Pancreas (tissue), 10 donors: ENCODE results near the gene TBX4. TPM values are rescaled to one million over a fixed set of nuclear protein-coding genes. Genes with fewer than 3 reads are reported as not detected.

Source experiments
- ATAC-seq, 4 donors: fragments of 200-7000 bp; cut with Tn5 transposase; one replicate each; pipeline versions ENCODE4 v1.8.0 to v1.9.1; 2020; ENCODE audit warnings: mild to moderate bottlenecking in 4 of 4, moderate library complexity in 4 of 4
- DNase-seq, 6 donors: peaks; one replicate each; pipeline ENCODE4 v3.0.0-alpha.2; 2020
- FAIRE-seq: peaks from 2 replicates; lab custom pipeline; 2012; peaks lifted over from hg19 to GRCh38; lab: Jason Lieb, UNC
- H3K27ac ChIP-seq, 4 donors: fragments of 200-600 bp; sonication (generic); 1 replicate in 3 of 4; 2 replicates in 1 of 4; pipeline versions ENCODE4 v1.5.0 to v1.8.0; 2020
- H3K27me3 ChIP-seq, 4 donors: fragments of 200-600 bp; one replicate each; pipeline ENCODE4 v1.8.0; 2021
- H3K36me3 ChIP-seq, 3 donors: fragments of 200-600 bp; sonication (generic) in 1 of 3; one replicate each; pipeline versions ENCODE4 v1.5.0 to v1.8.0; 2020 to 2021
- H3K4me1 ChIP-seq, 3 donors: fragments of 200-600 bp; one replicate each; pipeline ENCODE4 v1.8.0; 2021
- H3K4me3 ChIP-seq, 4 donors: fragments of 200-600 bp; sonication (generic) in 2 of 4; one replicate each; pipeline versions ENCODE4 v1.5.0 to v1.8.0; 2020 to 2021
- H3K9me3 ChIP-seq, 4 donors: fragments of 200-600 bp; one replicate each; pipeline ENCODE4 v1.8.0; 2021
- CTCF ChIP-seq, 4 donors: fragments of 200-600 bp; sonication (generic) in 3 of 4; IDR thresholded peaks; one replicate each; pipeline versions ENCODE4 v1.5.0 to v1.8.0; 2021; ENCODE audit warnings: antibody characterized with exemption in 4 of 4
- WGBS, 2 donors: extraction: QIAGEN DNeasy Blood & Tissue Kit; methylation state at CpG; one replicate each; pipeline ENCODE4 v1.1.7; 2013; 5-methylcytosine and 5-hydroxymethylcytosine counted together
- intact Hi-C, 3 donors: fragments of 100-400 bp; cut with DNase I; formaldehyde crosslinking; loops; one replicate each; pipeline versions ENCODE4 v1.11.1 to v1.14.2; 2022
- polyA plus RNA-seq, 2 donors: library from polyadenylated mRNA; stranded (reverse); fragments of 200-250 nt; gene quantifications; one replicate each; pipeline ENCODE4 v1.2.3, GENCODE V29; 2013
- total RNA-seq, 6 donors: library from RNA; stranded (reverse); fragmentation: NEBNext Ultra II Directional in 4 of 6; extraction: Animal tissue kit (Norgen Biotek cat#: 25700) in 4 of 6; gene quantifications; one replicate each; pipeline versions ENCODE4 v1.2.1 to v1.2.4, GENCODE V29; 2021 to 2023
- donor health status: healthy with polysubstance abuse.
- donor health status: DM: no; HTN: no; CAD: no; lungs with moderate emphysema.
- donor health status: DM: no; HTN: no; CAD: no.
- donor health status: control.
- donor health status: control.
- donor health status: Bipolar disorder and iron deficiency.
- donor health status: DM: yes; HTN: yes; CAD: no.
- donor health status: DM: no; HTN: no; CAD: no.
- donor health status: DM: no; HTN: no; CAD: no.
- donor health status: DM: yes; HTN: yes; CAD: no.

TBX4 gene
- total and polyA plus RNA-seq, 8 donors: not detected

- no peak overlapping the region for H3K27ac ChIP-seq
- H3K27me3 ChIP-seq: no peaks in the 10 kb centered on the region
- H3K4me3 ChIP-seq: no peak overlapping the region
- 73 to 75% methylated on average over 8 of the region's 8 CpGs for WGBS, 2 donors
- ATAC-seq (no peak), FAIRE-seq (no peak), DNase-seq (no peak)
- no peaks in the 10 kb centered on the region for H3K36me3 ChIP-seq
- no peaks in the 10 kb centered on the region for H3K4me1 ChIP-seq
- intact Hi-C loops: no loop called here
- no peak for TF ChIP-seq CTCF (IDR thresholded peaks at IDR 0.05)
- no peaks in the 10 kb centered on the region for H3K9me3 ChIP-seq
Observed at GRCh38 chr17:61475726-61476125, 23.5 kb downstream of the TBX4 start.

- no peaks in the 10 kb centered on the region for H3K27me3 ChIP-seq
- no peaks in the 10 kb centered on the region for H3K4me1 ChIP-seq
- no peak overlapping the region for H3K4me3 ChIP-seq
- no peaks in the 10 kb centered on the region for H3K36me3 ChIP-seq
- WGBS, 2 donors: 52 to 54% methylated on average over 17 of the region's 17 CpGs
- intact Hi-C loops: no loop called here
- no peak overlapping the region for H3K27ac ChIP-seq
- no peak for FAIRE-seq
- TF ChIP-seq CTCF (IDR thresholded peaks at IDR 0.05): no peak
- DNase-seq: no peak
- ATAC-seq: no peak
- H3K9me3 ChIP-seq: no peaks in the 10 kb centered on the region
Observed at GRCh38 chr17:61476476-61477203, 24.4 kb downstream of the TBX4 start.

- ATAC-seq: no peak
- H3K9me3 ChIP-seq: no peaks in the 10 kb centered on the region
- no peak overlapping the region for H3K27ac ChIP-seq
- no peak for TF ChIP-seq CTCF (IDR thresholded peaks at IDR 0.05)
- no peak overlapping the region for H3K4me3 ChIP-seq
- FAIRE-seq: no peak
- no peaks in the 10 kb centered on the region for H3K36me3 ChIP-seq
- DNase-seq: no peak
- intact Hi-C loops: no loop called here
- H3K4me1 ChIP-seq: no peaks in the 10 kb centered on the region
- H3K27me3 ChIP-seq: no peaks in the 10 kb centered on the region
- 52 to 53% methylated on average over 23 of the region's 23 CpGs for WGBS, 2 donors
Observed at GRCh38 chr17:61477204-61477834, 25.1 kb downstream of the TBX4 start.

- ATAC-seq (no peak), DNase-seq (no peak), FAIRE-seq (no peak)
- H3K4me3 ChIP-seq: no peak overlapping the region
- intact Hi-C loops: no loop called here
- H3K9me3 ChIP-seq: no peaks in the 10 kb centered on the region
- H3K36me3 ChIP-seq: no peaks in the 10 kb centered on the region
- WGBS, 2 donors: 90% methylated on average over 9 of the region's 9 CpGs
- no peaks in the 10 kb centered on the region for H3K27me3 ChIP-seq
- no peaks in the 10 kb centered on the region for H3K4me1 ChIP-seq
- no peak for TF ChIP-seq CTCF (IDR thresholded peaks at IDR 0.05)
- no peak overlapping the region for H3K27ac ChIP-seq
Observed at GRCh38 chr17:61478026-61478789, 26.0 kb downstream of the TBX4 start.
